Measurements from ENCODE around the gene MGRN1. TPM values are rescaled to one million over a fixed set of nuclear protein-coding genes. Genes with fewer than 3 reads are reported as not detected.
A peak's percentile ranks its signal among the peaks of the same experiment; 100 is the strongest.

The MGRN1 gene
- total and polyA plus RNA-seq, 8 donors = 17.2 to 43.8 (median 30.8) TPM

- FAIRE-seq (no peak), ATAC-seq (peak in 1 of 4 donors; percentile 9), DNase-seq (peak in 4 of 6 donors; percentile 43 to 85 (median 71))
- no peaks in the 10 kb centered on the region for H3K4me1 ChIP-seq
- H3K27me3 ChIP-seq = no peaks in the 10 kb centered on the region
- H3K27ac ChIP-seq = peak overlapping the region in 3 of 4 donors; percentile 28 to 69 (median 53)
- no peaks in the 10 kb centered on the region for H3K9me3 ChIP-seq
- intact Hi-C loops (cut with DNase I) = no loop called here
- TF ChIP-seq CTCF (IDR thresholded peaks at IDR 0.05) = no peak
- H3K36me3 ChIP-seq = peaks cover 0 to 37% (median 5%) of the 10 kb centered on the region in 3 donors
- 60 to 67% methylated on average over 20 of the region's 20 CpGs for WGBS, 2 donors
- peak overlapping the region in 1 of 4 donors; percentile 17 for H3K4me3 ChIP-seq
Observed at GRCh38 chr16:4679156-4679849, 54.7 kb downstream of the MGRN1 start.

GRCh38 chr16:4679850-4680636, 55.4 kb downstream of the MGRN1 start:
- peak overlapping the region in 3 of 4 donors; percentile 28 to 69 (median 53) for H3K27ac ChIP-seq

GRCh38 chr16:4680673-4681470, 56.2 kb downstream of the MGRN1 start:
- WGBS, 2 donors = 88 to 89% methylated on average over 26 of the region's 26 CpGs
- Histone ChIP-seq H3K4me1 (no peaks in the 10 kb centered on the region), H3K27ac (peak overlapping the region in 3 of 4 donors; percentile 28 to 69 (median 53)), H3K36me3 (peaks cover 0 to 37% (median 6%) of the 10 kb centered on the region in 3 donors), H3K27me3 (no peaks in the 10 kb centered on the region), H3K9me3 (no peaks in the 10 kb centered on the region), H3K4me3 (no peak overlapping the region)
- FAIRE-seq = no peak
- DNase-seq = peak in 3 of 6 donors; percentile 27 to 72 (median 55)
- TF ChIP-seq CTCF (IDR thresholded peaks at IDR 0.05) = no peak
- intact Hi-C loops (cut with DNase I) = no loop called here
- ATAC-seq = no peak

More at GRCh38 chr16:4679850-4680636, 55.4 kb downstream of the MGRN1 start:
- DNase-seq (peak in 5 of 6 donors; percentile 48 to 75 (median 59)), ATAC-seq (peak in 3 of 4 donors; percentile 43 to 54 (median 51)), FAIRE-seq (no peak)
- intact Hi-C loops (cut with DNase I) = no loop called here
- Histone ChIP-seq H3K9me3 (no peaks in the 10 kb centered on the region), H3K4me3 (peak overlapping the region in 1 of 4 donors; percentile 17), H3K27me3 (no peaks in the 10 kb centered on the region), H3K4me1 (no peaks in the 10 kb centered on the region), H3K36me3 (peaks cover 0 to 39% (median 6%) of the 10 kb centered on the region in 3 donors)
- TF ChIP-seq CTCF (IDR thresholded peaks at IDR 0.05) = no peak
- WGBS, 2 donors = 79 to 80% methylated on average over 47 of the region's 47 CpGs

- no peak for TF ChIP-seq CTCF (IDR thresholded peaks at IDR 0.05)
- Histone ChIP-seq H3K27ac (no peak overlapping the region), H3K9me3 (no peaks in the 10 kb centered on the region), H3K27me3 (no peaks in the 10 kb centered on the region), H3K4me3 (no peak overlapping the region), H3K4me1 (no peaks in the 10 kb centered on the region), H3K36me3 (peaks cover 0 to 35% (median 6%) of the 10 kb centered on the region in 3 donors)
- FAIRE-seq (no peak), DNase-seq (peak in 2 of 6 donors; percentile 33 to 48), ATAC-seq (no peak)
- 95% methylated on average over 39 of the region's 39 CpGs for WGBS, 2 donors
- intact Hi-C loops (cut with DNase I) = no loop called here
Observed at GRCh38 chr16:4681471-4682083, 57.0 kb downstream of the MGRN1 start.

All from pancreas (tissue), 10 donors.